HL-60/S4 (cell line): ENCODE data around the gene THEMIS.
"Not testable (repeated sequence)": the region's sequence is repeated elsewhere in the genome, so short reads cannot be mapped to it uniquely, and the experiment has no call there.

Experiments
- in situ Hi-C: fragments of 300-500 bp; cut with MboI; formaldehyde crosslinking; loops from 2 replicates; pipeline ENCODE4 v1.14.3; 2022; ENCODE audit warnings: low sequenced_read_pairs

The THEMIS gene

DNA sequence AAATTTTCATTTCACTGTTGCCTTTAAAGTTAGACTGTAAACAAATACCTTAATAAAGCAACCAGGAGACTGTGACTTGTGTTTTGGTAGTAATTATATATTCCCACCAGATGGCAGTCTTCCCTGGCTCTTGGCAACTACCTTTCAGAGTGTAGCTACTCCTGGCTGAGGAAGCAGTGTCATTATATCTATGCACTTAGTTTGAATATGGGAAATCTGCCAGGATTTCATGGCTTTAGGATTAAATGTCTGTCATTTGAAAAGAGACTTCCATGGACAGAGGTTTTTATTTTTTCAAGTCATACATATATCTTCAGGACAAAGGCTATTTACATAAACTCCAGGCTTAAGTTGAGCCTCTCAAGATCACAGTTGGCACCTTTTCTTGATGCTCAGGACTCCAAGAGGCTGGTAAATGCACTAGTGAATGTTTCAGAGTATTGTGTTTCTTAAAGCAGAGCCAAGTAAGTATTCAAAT is 163.8 kb downstream of the THEMIS start:
- in situ Hi-C loops = no loop called here

DNA sequence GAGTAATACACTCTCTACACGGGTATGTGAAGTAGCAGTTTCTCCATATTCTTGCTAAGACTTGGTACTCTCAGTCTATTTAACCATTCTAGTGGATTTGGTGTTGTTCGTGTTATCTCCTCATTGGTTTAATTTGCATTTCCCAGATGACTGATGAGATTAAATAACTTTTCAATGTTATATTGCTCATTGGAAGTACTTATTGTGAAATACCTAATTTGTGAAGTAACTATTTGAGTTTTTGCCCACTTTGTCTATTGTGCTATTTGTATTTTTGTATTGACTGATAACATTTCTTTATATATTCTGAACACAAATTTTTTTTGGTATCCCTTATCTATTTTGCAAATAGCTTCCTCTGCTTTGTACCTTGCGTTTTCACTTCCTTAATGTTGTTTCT is 167.9 kb downstream of the THEMIS start:
- in situ Hi-C loops = no loop called here

- in situ Hi-C loops = no loop called here
These were observed 173.5 kb downstream of the THEMIS start for GRCh38 chr6:127727260-127727953.

DNA sequence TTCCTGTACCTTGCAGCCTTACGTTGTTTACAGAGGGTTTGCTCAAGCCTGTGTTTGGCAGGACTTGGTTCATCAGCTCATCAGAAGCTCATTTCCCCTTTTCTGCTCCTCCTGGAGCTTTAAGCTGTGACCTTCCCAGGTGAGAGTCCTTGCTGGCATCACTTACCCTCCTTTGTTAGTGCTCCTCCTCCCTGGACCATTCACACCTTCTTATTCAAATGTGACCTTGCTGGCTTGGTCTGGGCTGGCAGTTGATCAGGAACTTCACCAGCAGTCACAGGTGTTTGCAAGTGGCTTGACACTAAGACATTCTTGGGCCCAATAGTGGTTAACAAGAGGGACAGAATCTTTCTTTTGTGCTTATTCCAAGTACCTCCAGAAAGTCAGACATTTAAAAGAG is 175.0 kb downstream of the THEMIS start:
- in situ Hi-C loops = no loop called here

DNA sequence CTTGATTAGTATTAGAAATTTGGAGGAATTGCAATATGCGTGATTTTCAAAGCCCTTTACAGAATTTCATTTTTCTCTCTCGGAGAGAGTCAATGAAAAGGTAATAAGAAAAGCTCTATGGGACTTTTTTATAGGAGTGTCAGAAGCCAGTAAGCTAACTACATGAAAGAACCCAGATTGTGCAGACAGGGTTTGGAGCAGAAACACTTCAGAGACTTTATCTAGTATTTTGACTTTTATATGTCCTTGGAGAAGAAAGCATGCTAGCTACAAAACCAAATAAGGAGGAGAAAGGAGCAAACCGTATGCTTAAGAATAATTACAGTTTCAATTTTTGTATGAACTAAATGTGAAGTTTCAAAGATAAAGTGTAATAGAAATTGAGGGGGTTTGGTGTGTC is 182.2 kb downstream of the THEMIS start:
- in situ Hi-C loops = no loop called here

DNA sequence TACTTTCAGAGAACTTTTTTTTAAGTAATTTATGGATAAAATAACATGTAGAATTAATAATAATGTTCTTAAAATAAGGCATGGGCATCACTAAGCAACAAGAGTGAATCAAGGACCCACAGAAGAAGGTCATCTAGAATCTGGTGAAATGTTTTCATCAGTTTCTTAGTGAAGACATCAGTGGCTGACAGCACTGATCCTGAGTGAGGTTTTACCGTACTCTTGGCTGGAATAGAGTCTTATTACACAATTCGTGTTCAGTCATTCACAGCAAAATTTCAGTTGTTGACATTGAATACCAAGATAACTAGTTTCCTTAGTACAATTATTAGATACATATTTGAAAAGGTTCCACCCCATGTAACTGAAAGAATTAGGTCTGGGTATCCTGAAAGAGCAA is 183.5 kb downstream of the THEMIS start:
- in situ Hi-C loops = no loop called here

GRCh38 chr6:127716465-127716864 is 184.4 kb downstream of the THEMIS start:
- in situ Hi-C loops = no loop called here

GRCh38 chr6:127710668-127711067 is 190.2 kb downstream of the THEMIS start:
- in situ Hi-C loops = no loop called here

DNA sequence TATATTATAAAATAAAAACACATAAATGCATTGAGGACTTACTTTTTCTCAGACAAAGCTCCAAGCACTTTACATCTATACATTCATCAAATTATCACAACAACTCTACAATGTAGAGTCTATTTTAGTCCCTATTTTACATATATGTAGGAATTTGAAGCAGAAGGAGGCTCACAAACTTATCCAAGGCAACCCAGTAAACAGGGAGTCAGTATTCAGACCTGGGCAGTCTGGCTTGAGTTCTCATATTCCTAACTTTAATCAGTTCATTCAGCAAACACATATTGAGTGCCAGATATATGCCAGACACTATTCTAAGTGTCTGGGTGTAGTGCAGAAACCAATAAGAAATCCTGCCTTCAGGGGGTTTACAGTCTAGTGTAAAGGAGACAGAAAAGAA is 194.6 kb downstream of the THEMIS start:
- in situ Hi-C loops = no loop called here

DNA sequence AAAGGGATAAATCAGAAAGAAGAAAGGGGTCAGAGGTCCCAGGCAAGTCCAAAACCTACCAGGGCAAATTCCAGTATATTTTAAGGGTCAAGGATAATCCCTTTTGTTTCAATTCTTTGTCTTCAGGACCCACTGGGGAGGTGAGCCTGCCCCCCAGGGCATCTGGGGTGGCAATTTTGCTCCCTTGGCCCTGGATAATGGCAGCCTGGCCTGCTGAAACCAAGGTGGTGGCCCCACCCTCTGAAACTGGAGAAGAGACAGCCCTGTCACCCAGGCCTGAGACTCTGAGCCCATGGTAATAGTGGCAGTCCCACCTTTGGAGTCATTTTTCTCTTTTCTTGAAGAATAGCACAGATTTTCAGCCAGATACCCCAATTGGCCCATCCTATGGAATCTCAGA is 205.8 kb downstream of the THEMIS start:
- in situ Hi-C loops = no loop called here

GRCh38 chr6:127691146-127691545 is 209.7 kb downstream of the THEMIS start:
- in situ Hi-C loops = no loop called here

- in situ Hi-C loops = no loop called here
These were observed 210.3 kb downstream of the THEMIS start for GRCh38 chr6:127690588-127690987.

GRCh38 chr6:127690092-127690491 is 210.8 kb downstream of the THEMIS start:
- in situ Hi-C loops = no loop called here

GRCh38 chr6:127687490-127687889 is 213.4 kb downstream of the THEMIS start:
- in situ Hi-C loops = not testable (repeated sequence)

DNA sequence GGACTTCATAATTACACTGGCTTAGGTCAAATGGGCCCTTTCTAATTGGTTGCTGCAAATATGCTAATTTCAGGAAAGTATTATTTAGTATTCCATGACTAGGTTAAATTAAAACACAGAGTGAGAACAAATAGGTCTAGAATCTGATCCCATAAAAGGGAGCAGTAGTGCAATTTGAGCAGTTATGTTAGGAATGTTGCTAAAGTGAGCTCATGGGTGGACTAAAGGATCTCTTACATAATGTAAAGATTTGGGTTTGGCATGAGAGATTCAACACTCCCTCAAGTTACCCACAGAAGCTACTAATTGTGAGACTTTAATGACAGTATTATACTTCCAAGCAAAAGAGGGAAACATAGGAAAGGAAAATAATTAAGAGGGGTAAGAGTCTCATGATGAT is 214.8 kb downstream of the THEMIS start:
- in situ Hi-C loops = no loop called here

DNA sequence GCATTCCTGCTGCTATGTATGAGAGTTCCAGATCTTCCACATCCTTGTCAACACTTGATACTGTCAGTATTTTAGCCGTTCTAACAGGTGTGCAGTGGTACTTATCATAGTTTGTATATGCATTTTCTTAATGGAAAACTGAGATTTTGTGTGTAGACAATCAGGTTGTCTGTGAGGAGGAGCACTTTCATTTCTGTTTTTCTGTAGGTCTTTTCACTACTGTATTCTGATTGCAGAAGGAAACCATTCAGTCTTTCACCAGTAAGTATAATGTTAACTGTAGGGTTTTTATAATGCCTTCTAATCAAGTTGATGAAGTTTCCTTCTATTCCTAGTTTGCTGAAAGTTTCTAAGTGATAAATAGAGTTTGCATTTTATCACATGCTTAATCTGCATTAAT is 216.4 kb downstream of the THEMIS start:
- in situ Hi-C loops = no loop called here
